Measurements from ENCODE around the gene MON1A.
A peak's percentile ranks its signal among the peaks of the same experiment; 100 is the strongest.
"Not testable (repeated sequence)": the region's sequence is repeated elsewhere in the genome, so short reads cannot be mapped to it uniquely, and the experiment has no call there.

MON1A gene

GRCh38 chr3:49917806-49918590 lies 11.6 kb downstream of the MON1A start:
- not testable (repeated sequence) for DNase-seq (ENCODE audit: low read depth in 2 of 2)

GRCh38 chr3:49916686-49917085 lies 12.9 kb downstream of the MON1A start:
- DNase-seq (ENCODE audit: low read depth in 2 of 2), result no peak

- no peak for DNase-seq (ENCODE audit: low read depth in 2 of 2)
These were observed 14.7 kb downstream of the MON1A start for GRCh38 chr3:49914906-49915305.

GRCh38 chr3:49912881-49913281 lies 16.7 kb downstream of the MON1A start:
- DNase-seq (ENCODE audit: low read depth in 2 of 2), result no peak

- DNase-seq (ENCODE audit: low read depth in 2 of 2), result no peak
These were observed 18.0 kb downstream of the MON1A start for GRCh38 chr3:49911611-49912010.

GRCh38 chr3:49911124-49911420 lies 18.5 kb downstream of the MON1A start:
- no peak for DNase-seq (ENCODE audit: low read depth in 2 of 2)

- no peak for DNase-seq (ENCODE audit: low read depth in 2 of 2)
These were observed 19.0 kb downstream of the MON1A start for GRCh38 chr3:49910409-49911123.

GRCh38 chr3:49908373-49909199 lies 21.0 kb downstream of the MON1A start:
- no peak for DNase-seq (ENCODE audit: low read depth in 2 of 2)

- peak; percentile 22 to 30 for DNase-seq (ENCODE audit: low read depth in 2 of 2)
These were observed 23.4 kb downstream of the MON1A start for GRCh38 chr3:49906073-49906743.

GRCh38 chr3:49904448-49904847 lies 25.2 kb downstream of the MON1A start:
- DNase-seq (ENCODE audit: low read depth in 2 of 2), result not testable (repeated sequence)

GRCh38 chr3:49903451-49904424 lies 25.9 kb downstream of the MON1A start, which contains the start of gene MST1R:
Gene MST1R, minus strand, starts transcription at chr3:49903873. Its CDS starts 264 bp downstream, at chr3:49903609.
- DNase-seq (ENCODE audit: low read depth in 2 of 2), result peak; percentile 68 to 80

GRCh38 chr3:49902511-49903345 lies 26.9 kb downstream of the MON1A start:
- DNase-seq (ENCODE audit: low read depth in 2 of 2), result no peak

- DNase-seq (ENCODE audit: low read depth in 2 of 2), result no peak
These were observed 28.0 kb downstream of the MON1A start for GRCh38 chr3:49901366-49902339.

GRCh38 chr3:49900491-49901153 lies 29.0 kb downstream of the MON1A start:
- no peak for DNase-seq (ENCODE audit: low read depth in 2 of 2)

- DNase-seq (ENCODE audit: low read depth in 2 of 2), result no peak
These were observed 29.8 kb downstream of the MON1A start for GRCh38 chr3:49899815-49900214.

- DNase-seq (ENCODE audit: low read depth in 2 of 2), result no peak
These were observed 30.6 kb downstream of the MON1A start for GRCh38 chr3:49898991-49899390.

- DNase-seq (ENCODE audit: low read depth in 2 of 2), result no peak
These were observed 33.3 kb downstream of the MON1A start for GRCh38 chr3:49896345-49896744.

- DNase-seq (ENCODE audit: low read depth in 2 of 2), result no peak
These were observed 33.8 kb downstream of the MON1A start for GRCh38 chr3:49895791-49896190.

All from stimulated activated CD4-positive, alpha-beta T cell treated with anti-CD3 and anti-CD28 coated beads, Interleukin-1b, Interleukin-23, amount 100 ng/mL, for 4 hours (primary cell).